Panc1 (cell line): ENCODE results near the gene KLK4. TPM values are rescaled to one million over a fixed set of nuclear protein-coding genes. Genes with fewer than 3 reads are reported as not detected.

Experiments
- ATAC-seq: fragments of 200-7000 bp; cut with Tn5 transposase; 2 replicates; pipeline ENCODE4 v1.9.1; 2020; ENCODE audit warnings: mild to moderate bottlenecking, moderate library complexity
- BruUV-seq: library from RNA; stranded (reverse); fragments of 400-500 nt; replicated peaks from 2 replicates; lab custom pipeline; 2021; lab: Mats Ljungman, UMichigan
- CTCF ChIA-PET: fragments of 300-600 bp; sonication (Branson Sonifier 250); formaldehyde crosslinking; loops from one replicate; lab custom pipeline; 2022; ENCODE audit warnings: antibody characterized with exemption; lab: Charles Lee
- POLR2A ChIA-PET: fragments of 300-600 bp; sonication (Branson Sonifier 250); formaldehyde crosslinking; loops from one replicate; lab custom pipeline; 2022; ENCODE audit warnings: antibody characterized with exemption; lab: Charles Lee
- DNase-seq: peaks from one replicate; pipeline ENCODE4 v3.0.0-alpha.2; 2010; ENCODE audit warnings: low read depth, low spot score
- H3K27ac ChIP-seq: 2 replicates; pipeline ENCODE4 v1.5.1; 2011; ENCODE audit warnings: mild to moderate bottlenecking, low read length, inconsistent platforms
- H3K27me3 ChIP-seq: fragments of 200-500 bp; sonication (Bioruptor generic); 2 replicates; pipeline ENCODE4 v1.6.0; 2014; ENCODE audit warnings: low read length, inconsistent platforms; ENCODE audit not compliant: control insufficient read depth, insufficient read depth
- H3K36me3 ChIP-seq: fragments of 200-500 bp; sonication (Bioruptor generic); 2 replicates; pipeline ENCODE4 v1.5.1; 2014; ENCODE audit warnings: inconsistent platforms, mild to moderate bottlenecking, low read length, moderate library complexity; ENCODE audit not compliant: control insufficient read depth, insufficient read depth
- H3K4me1 ChIP-seq: 2 replicates; pipeline ENCODE4 v1.5.1; 2011; ENCODE audit warnings: inconsistent platforms, mild to moderate bottlenecking, low read length, moderate library complexity; ENCODE audit not compliant: control insufficient read depth, insufficient read depth
- H3K4me3 ChIP-seq, 2 experiments: 2 replicates each; pipeline ENCODE4 v1.5.1; 2011 to 2012; ENCODE audit warnings: low read depth in 2 of 2, low read length in 2 of 2, mild to moderate bottlenecking in 2 of 2, inconsistent platforms in 1 of 2, moderate library complexity in 1 of 2
- H3K9me3 ChIP-seq: fragments of 200-500 bp; sonication (Bioruptor generic); 2 replicates; pipeline ENCODE4 v1.5.1; 2014; ENCODE audit warnings: low read depth, mild to moderate bottlenecking, inconsistent platforms, low read length, moderate library complexity; ENCODE audit not compliant: control insufficient read depth, insufficient read depth
- POLR2AphosphoS5 ChIP-seq: IDR thresholded peaks from 2 replicates; pipeline ENCODE4 v1.6.1; 2012; ENCODE audit warnings: mild to moderate bottlenecking, low read depth, low read length, moderate library complexity
- SIN3A ChIP-seq: IDR thresholded peaks from 2 replicates; pipeline ENCODE4 v1.6.1; 2012; ENCODE audit warnings: low read depth, mild to moderate bottlenecking, low read length, moderate library complexity, borderline replicate concordance; ENCODE audit not compliant: insufficient read depth
- TCF7L2 ChIP-seq: IDR thresholded peaks from 2 replicates; pipeline ENCODE4 v1.6.1; 2011; ENCODE audit warnings: mild to moderate bottlenecking, low read depth, low read length, inconsistent platforms
- in situ Hi-C: cut with HindIII; loops from 2 replicates; pipeline ENCODE4 v1.10.0; 2016; ENCODE audit warnings: low sequenced_read_pairs, low pct_unique_long_range_greater_than_20kb
- intact Hi-C: fragments of 100-400 bp; cut with micrococcal nuclease; formaldehyde crosslinking; loops from one replicate; pipeline ENCODE4 v1.10.0; 2022; ENCODE audit not compliant: unreplicated experiment
- total RNA-seq: library from RNA; stranded (reverse); gene quantifications from one replicate; pipeline ENCODE4 v1.2.1, GENCODE V29; 2021; ENCODE audit not compliant: unreplicated experiment
- TF ChIP-seq, protein P1 (sequence below): fragments of 450-650 bp; IDR thresholded peaks from 2 replicates; pipeline ENCODE4 v1.5.1; 2017; ENCODE audit warnings: mild to moderate bottlenecking
- TF ChIP-seq, protein P2 (sequence below), 2 experiments: IDR thresholded peaks; 2 replicates each; pipeline ENCODE4 v1.6.1; 2011 to 2012; ENCODE audit warnings: low read depth in 2 of 2, control low read depth in 1 of 2, low read length in 1 of 2, mild to moderate bottlenecking in 1 of 2, moderate library complexity in 1 of 2; ENCODE audit not compliant: insufficient read depth in 1 of 2

Gene KLK4
- total RNA-seq, 1 experiment from 2014 or later, result not detected

DNA sequence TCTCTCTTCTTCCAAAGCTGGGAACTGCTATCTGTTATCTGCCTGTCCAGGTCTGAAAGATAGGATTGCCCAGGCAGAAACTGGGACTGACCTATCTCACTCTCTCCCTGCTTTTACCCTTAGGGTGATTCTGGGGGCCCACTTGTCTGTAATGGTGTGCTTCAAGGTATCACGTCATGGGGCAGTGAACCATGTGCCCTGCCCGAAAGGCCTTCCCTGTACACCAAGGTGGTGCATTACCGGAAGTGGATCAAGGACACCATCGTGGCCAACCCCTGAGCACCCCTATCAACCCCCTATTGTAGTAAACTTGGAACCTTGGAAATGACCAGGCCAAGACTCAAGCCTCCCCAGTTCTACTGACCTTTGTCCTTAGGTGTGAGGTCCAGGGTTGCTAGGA, 51.3 kb downstream of the KLK4 start:
- no peak overlapping the region for H3K4me3 ChIP-seq
- H3K27ac ChIP-seq, result no peak overlapping the region
- ChIA-PET POLR2A (no interaction called here), CTCF (no interaction called here)
- no peak for ATAC-seq
- DNase-seq, result no peak
- TF ChIP-seq, protein P1, sequence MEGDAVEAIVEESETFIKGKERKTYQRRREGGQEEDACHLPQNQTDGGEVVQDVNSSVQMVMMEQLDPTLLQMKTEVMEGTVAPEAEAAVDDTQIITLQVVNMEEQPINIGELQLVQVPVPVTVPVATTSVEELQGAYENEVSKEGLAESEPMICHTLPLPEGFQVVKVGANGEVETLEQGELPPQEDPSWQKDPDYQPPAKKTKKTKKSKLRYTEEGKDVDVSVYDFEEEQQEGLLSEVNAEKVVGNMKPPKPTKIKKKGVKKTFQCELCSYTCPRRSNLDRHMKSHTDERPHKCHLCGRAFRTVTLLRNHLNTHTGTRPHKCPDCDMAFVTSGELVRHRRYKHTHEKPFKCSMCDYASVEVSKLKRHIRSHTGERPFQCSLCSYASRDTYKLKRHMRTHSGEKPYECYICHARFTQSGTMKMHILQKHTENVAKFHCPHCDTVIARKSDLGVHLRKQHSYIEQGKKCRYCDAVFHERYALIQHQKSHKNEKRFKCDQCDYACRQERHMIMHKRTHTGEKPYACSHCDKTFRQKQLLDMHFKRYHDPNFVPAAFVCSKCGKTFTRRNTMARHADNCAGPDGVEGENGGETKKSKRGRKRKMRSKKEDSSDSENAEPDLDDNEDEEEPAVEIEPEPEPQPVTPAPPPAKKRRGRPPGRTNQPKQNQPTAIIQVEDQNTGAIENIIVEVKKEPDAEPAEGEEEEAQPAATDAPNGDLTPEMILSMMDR, result no peak
- TF ChIP-seq TCF7L2 (no peak), SIN3A (no peak), POLR2AphosphoS5 (no peak)
- TF ChIP-seq, protein P2, sequence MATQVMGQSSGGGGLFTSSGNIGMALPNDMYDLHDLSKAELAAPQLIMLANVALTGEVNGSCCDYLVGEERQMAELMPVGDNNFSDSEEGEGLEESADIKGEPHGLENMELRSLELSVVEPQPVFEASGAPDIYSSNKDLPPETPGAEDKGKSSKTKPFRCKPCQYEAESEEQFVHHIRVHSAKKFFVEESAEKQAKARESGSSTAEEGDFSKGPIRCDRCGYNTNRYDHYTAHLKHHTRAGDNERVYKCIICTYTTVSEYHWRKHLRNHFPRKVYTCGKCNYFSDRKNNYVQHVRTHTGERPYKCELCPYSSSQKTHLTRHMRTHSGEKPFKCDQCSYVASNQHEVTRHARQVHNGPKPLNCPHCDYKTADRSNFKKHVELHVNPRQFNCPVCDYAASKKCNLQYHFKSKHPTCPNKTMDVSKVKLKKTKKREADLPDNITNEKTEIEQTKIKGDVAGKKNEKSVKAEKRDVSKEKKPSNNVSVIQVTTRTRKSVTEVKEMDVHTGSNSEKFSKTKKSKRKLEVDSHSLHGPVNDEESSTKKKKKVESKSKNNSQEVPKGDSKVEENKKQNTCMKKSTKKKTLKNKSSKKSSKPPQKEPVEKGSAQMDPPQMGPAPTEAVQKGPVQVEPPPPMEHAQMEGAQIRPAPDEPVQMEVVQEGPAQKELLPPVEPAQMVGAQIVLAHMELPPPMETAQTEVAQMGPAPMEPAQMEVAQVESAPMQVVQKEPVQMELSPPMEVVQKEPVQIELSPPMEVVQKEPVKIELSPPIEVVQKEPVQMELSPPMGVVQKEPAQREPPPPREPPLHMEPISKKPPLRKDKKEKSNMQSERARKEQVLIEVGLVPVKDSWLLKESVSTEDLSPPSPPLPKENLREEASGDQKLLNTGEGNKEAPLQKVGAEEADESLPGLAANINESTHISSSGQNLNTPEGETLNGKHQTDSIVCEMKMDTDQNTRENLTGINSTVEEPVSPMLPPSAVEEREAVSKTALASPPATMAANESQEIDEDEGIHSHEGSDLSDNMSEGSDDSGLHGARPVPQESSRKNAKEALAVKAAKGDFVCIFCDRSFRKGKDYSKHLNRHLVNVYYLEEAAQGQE (IDR thresholded peaks at IDR 0.05; ENCODE audit: insufficient read depth in 1 of 2, low read depth in 2 of 2, low read length in 1 of 2), result no peak
- H3K9me3 ChIP-seq, result no peaks in the 10 kb centered on the region
- no peaks in the 10 kb centered on the region for H3K4me1 ChIP-seq
- peaks cover 2% of the 10 kb centered on the region; the same call in 1 of the 2 replicates for H3K27me3 ChIP-seq
- intact Hi-C loops, result no loop called here
- BruUV-seq, result no TSS peak
- in situ Hi-C loops, result no loop called here
- H3K36me3 ChIP-seq, result no peaks in the 10 kb centered on the region

DNA sequence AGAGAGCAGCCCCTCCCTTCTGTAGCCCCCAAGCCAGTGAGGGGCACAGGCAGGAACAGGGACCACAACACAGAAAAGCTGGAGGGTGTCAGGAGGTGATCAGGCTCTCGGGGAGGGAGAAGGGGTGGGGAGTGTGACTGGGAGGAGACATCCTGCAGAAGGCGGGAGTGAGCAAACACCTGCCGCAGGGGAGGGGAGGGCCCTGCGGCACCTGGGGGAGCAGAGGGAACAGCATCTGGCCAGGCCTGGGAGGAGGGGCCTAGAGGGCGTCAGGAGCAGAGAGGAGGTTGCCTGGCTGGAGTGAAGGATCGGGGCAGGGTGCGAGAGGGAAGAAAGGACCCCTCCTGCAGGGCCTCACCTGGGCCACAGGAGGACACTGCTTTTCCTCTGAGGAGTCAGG, 52.3 kb downstream of the KLK4 start:
- TF ChIP-seq POLR2AphosphoS5 (no peak), SIN3A (no peak), TCF7L2 (no peak)
- TF ChIP-seq, protein P2 (IDR thresholded peaks at IDR 0.05; ENCODE audit: insufficient read depth in 1 of 2, low read depth in 2 of 2, low read length in 1 of 2), result no peak
- TF ChIP-seq, protein P1, result no peak
- POLR2A ChIA-PET, result no interaction called here
- H3K27ac ChIP-seq, result no peak overlapping the region
- ATAC-seq (no peak), DNase-seq (no peak)
- no peaks in the 10 kb centered on the region for H3K36me3 ChIP-seq
- no peaks in the 10 kb centered on the region; the same call in 1 of the 2 replicates for H3K27me3 ChIP-seq
- H3K4me3 ChIP-seq, result no peak overlapping the region
- no peaks in the 10 kb centered on the region for H3K9me3 ChIP-seq
- CTCF ChIA-PET, result no interaction called here
- intact Hi-C loops, result no loop called here
- BruUV-seq, result no TSS peak
- in situ Hi-C loops, result no loop called here
- no peaks in the 10 kb centered on the region for H3K4me1 ChIP-seq
